Hepatocyte (in vitro differentiated cells): Measurements from ENCODE around the gene BEAN1. TPM values are rescaled to one million over a fixed set of nuclear protein-coding genes. Genes with fewer than 3 reads are reported as not detected.
A peak's percentile ranks its signal among the peaks of the same experiment; 100 is the strongest.

Experiments used
- DNase-seq: peaks from one replicate; pipeline ENCODE4 v3.0.0-alpha.2; 2016; ENCODE audit warnings: low spot score
- H2AFZ ChIP-seq: fragments of 200-600 bp; sonication (generic); 2 replicates; pipeline ENCODE4 v1.6.0; 2016; ENCODE audit warnings: antibody characterized with exemption, mild to moderate bottlenecking
- H3K27ac ChIP-seq: fragments of 200-600 bp; sonication (generic); 2 replicates; pipeline ENCODE4 v1.5.1; 2016; ENCODE audit warnings: mild to moderate bottlenecking
- H3K27me3 ChIP-seq: fragments of 200-600 bp; sonication (generic); 2 replicates; pipeline ENCODE4 v1.6.1; 2016
- H3K36me3 ChIP-seq: fragments of 200-600 bp; sonication (generic); replicated peaks from 2 replicates; pipeline ENCODE4 v1.5.1; 2016; ENCODE audit warnings: low read depth; ENCODE audit not compliant: insufficient read depth
- H3K4me1 ChIP-seq: fragments of 200-600 bp; sonication (generic); 2 replicates; pipeline ENCODE4 v1.5.1; 2016; ENCODE audit warnings: mild to moderate bottlenecking, moderate library complexity; ENCODE audit not compliant: insufficient read depth
- H3K4me2 ChIP-seq: fragments of 200-600 bp; sonication (generic); 2 replicates; pipeline ENCODE4 v1.6.0; 2016
- H3K4me3 ChIP-seq: fragments of 200-600 bp; sonication (generic); 2 replicates; pipeline ENCODE4 v1.5.1; 2016; ENCODE audit warnings: mild to moderate bottlenecking
- H3K79me2 ChIP-seq: fragments of 200-600 bp; sonication (generic); 2 replicates; pipeline ENCODE4 v1.6.0; 2017; ENCODE audit warnings: mild to moderate bottlenecking
- H3K9me2 ChIP-seq: fragments of 200-600 bp; sonication (generic); replicated peaks from 2 replicates; pipeline ENCODE4 v1.6.0; 2017; ENCODE audit warnings: mild to moderate bottlenecking; ENCODE audit not compliant: insufficient read depth
- H3K9me3 ChIP-seq: fragments of 200-600 bp; sonication (generic); 2 replicates; pipeline ENCODE4 v1.5.1; 2016; ENCODE audit warnings: low read depth, mild to moderate bottlenecking
- H4K20me1 ChIP-seq: fragments of 200-600 bp; sonication (generic); 2 replicates; pipeline ENCODE4 v1.6.0; 2016; ENCODE audit warnings: mild to moderate bottlenecking; ENCODE audit not compliant: insufficient read depth, poor library complexity, severe bottlenecking
- EZH2 ChIP-seq: fragments of 200-600 bp; sonication (generic); IDR thresholded peaks from 2 replicates; pipeline ENCODE4 v1.6.1; 2016; ENCODE audit warnings: antibody characterized with exemption, mild to moderate bottlenecking, borderline replicate concordance
- EZH2phosphoT487 ChIP-seq: fragments of 200-600 bp; sonication (generic); IDR thresholded peaks from one replicate; pipeline ENCODE4 v1.6.1; 2018; ENCODE audit warnings: antibody characterized with exemption, mild to moderate bottlenecking, low read depth, moderate library complexity; ENCODE audit not compliant: unreplicated experiment, severe bottlenecking
- WGBS: methylation state at CpG from one replicate; pipeline ENCODE4 v1.1.6; 2016; ENCODE audit warnings: low lambda C conversion rate; ENCODE audit errors: missing lambda C conversion rate; 5-methylcytosine and 5-hydroxymethylcytosine counted together
- polyA plus RNA-seq: library from polyadenylated mRNA; unstranded; fragments of >200 nt; fragmentation: Nextera tagmentation; extraction: Ambion mirVana; gene quantifications from 2 replicates; pipeline ENCODE4 v1.2.1, GENCODE V29; 2016
- total RNA-seq: library from RNA; depleted of rRNA; stranded (reverse); fragments of >200 nt; gene quantifications from 2 replicates; pipeline ENCODE4 v1.2.3, GENCODE V29; 2014
- TF ChIP-seq, protein P1 (sequence below): fragments of 200-600 bp; sonication (generic); IDR thresholded peaks from 2 replicates; pipeline ENCODE4 v1.5.1; 2016; ENCODE audit warnings: antibody characterized with exemption, mild to moderate bottlenecking; ENCODE audit not compliant: poor library complexity

BEAN1 gene
- total and polyA plus RNA-seq, 2 experiments from 2014 or later, result 0.63 to 1.8 TPM

DNA sequence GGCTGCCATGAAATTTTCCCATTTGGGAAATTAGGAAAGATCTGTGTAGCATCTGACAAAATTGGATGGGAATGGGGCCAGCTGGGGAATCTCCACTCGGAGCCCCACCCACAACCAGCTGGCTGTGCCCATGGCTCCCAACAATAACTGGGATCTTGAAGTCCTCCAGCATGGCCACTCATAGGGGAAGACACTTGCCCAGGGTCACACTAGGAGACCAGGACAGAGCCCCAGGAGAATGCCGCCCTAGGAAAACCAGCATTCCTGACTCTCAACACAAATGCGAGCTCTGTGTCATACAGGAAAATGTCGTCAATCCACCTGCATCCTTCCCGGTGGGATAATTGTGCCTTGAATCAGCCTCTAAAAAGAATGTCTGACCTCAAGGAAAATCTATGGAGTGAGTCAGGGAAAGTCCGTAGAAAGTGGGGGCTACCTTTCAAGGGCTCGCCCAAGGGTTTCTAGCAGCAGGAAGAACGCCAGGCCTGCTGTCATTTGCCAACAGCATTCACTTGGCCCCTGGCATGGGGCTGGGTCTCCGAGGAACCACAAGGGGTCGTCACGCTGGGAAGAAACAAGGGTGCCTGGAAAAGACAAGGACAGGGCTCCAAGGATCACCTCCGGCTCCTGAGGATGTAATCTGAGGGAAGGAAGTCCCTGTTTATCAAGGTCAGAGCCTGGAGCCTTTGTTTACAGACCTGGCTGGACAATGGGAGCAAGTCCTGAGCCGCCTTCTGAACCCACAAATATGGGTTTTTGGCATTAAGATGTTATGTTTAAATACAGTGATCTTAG, 44.7 kb upstream of the BEAN1 start:
- H4K20me1 ChIP-seq, result no peaks in the 10 kb centered on the region
- H3K79me2 ChIP-seq, result no peaks in the 10 kb centered on the region
- no peak overlapping the region for H3K4me2 ChIP-seq
- no peak overlapping the region for H3K4me3 ChIP-seq
- no peak for TF ChIP-seq EZH2
- TF ChIP-seq EZH2phosphoT487, result no peak
- TF ChIP-seq, protein P1, sequence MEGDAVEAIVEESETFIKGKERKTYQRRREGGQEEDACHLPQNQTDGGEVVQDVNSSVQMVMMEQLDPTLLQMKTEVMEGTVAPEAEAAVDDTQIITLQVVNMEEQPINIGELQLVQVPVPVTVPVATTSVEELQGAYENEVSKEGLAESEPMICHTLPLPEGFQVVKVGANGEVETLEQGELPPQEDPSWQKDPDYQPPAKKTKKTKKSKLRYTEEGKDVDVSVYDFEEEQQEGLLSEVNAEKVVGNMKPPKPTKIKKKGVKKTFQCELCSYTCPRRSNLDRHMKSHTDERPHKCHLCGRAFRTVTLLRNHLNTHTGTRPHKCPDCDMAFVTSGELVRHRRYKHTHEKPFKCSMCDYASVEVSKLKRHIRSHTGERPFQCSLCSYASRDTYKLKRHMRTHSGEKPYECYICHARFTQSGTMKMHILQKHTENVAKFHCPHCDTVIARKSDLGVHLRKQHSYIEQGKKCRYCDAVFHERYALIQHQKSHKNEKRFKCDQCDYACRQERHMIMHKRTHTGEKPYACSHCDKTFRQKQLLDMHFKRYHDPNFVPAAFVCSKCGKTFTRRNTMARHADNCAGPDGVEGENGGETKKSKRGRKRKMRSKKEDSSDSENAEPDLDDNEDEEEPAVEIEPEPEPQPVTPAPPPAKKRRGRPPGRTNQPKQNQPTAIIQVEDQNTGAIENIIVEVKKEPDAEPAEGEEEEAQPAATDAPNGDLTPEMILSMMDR, result no peak
- no peaks in the 10 kb centered on the region for H3K27me3 ChIP-seq
- no peaks in the 10 kb centered on the region for H3K4me1 ChIP-seq
- 73% methylated on average over 13 of the region's 13 CpGs for WGBS
- peak overlapping the region; percentile 58 for H3K27ac ChIP-seq
- DNase-seq, result no peak
- H3K36me3 ChIP-seq, result no peaks in the 10 kb centered on the region
- no peaks in the 10 kb centered on the region for H3K9me2 ChIP-seq
- no peaks in the 10 kb centered on the region for H3K9me3 ChIP-seq
- H2AFZ ChIP-seq, result no peak overlapping the region

DNA sequence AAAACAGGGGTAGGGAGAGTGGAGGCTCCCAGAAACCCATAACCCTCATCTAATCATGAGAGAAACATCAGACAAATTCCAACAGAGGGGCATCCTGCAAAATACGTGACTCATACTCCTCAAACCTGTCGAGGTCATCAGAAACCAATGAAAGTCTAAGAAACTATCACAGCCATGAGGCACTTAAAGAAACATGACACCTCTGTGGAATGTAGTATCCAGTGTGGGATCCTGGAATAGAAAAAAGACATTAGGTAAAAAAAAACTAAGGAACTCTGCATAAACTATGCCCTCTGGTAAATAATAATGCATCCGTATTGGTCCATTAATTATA, 44.2 kb upstream of the BEAN1 start:
- Histone ChIP-seq H4K20me1 (no peaks in the 10 kb centered on the region), H3K27me3 (no peaks in the 10 kb centered on the region), H3K27ac (peak overlapping the region; percentile 58), H3K4me1 (no peaks in the 10 kb centered on the region), H3K79me2 (no peaks in the 10 kb centered on the region), H3K9me2 (no peaks in the 10 kb centered on the region), H3K4me3 (no peak overlapping the region), H3K4me2 (no peak overlapping the region), H3K36me3 (no peaks in the 10 kb centered on the region), H3K9me3 (no peaks in the 10 kb centered on the region), H2AFZ (no peak overlapping the region)
- WGBS, result 24% methylated on average over 3 of the region's 3 CpGs
- TF ChIP-seq EZH2phosphoT487 (no peak), EZH2 (no peak)
- TF ChIP-seq, protein P1, result no peak
- peak; percentile 52 for DNase-seq

DNA sequence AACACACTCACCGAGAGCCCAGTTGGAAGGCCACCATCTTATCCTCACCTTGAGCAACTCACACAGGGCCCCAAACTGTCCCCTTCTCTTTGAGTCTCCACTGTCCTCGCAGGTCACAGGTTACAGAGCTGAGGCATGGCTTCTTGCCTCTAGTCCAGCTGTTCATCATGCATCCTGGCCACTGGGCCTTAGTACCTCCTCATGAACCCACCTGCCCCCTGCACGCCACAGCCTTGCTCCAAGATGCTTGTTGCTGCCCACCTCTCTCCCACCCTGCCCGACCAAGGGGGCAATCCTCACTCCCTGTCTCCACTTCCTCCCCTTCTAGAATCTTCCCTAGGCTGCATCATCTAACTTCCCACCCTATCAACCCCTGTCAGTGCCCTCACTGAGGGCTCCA, 43.5 kb upstream of the BEAN1 start:
- no peaks in the 10 kb centered on the region for H4K20me1 ChIP-seq
- no peaks in the 10 kb centered on the region for H3K9me2 ChIP-seq
- DNase-seq, result no peak
- WGBS, result 90% methylated on average over 4 of the region's 4 CpGs
- no peaks in the 10 kb centered on the region for H3K79me2 ChIP-seq
- no peaks in the 10 kb centered on the region for H3K27me3 ChIP-seq
- no peak for TF ChIP-seq EZH2
- no peak for TF ChIP-seq EZH2phosphoT487
- TF ChIP-seq, protein P1, result no peak
- no peaks in the 10 kb centered on the region for H3K4me1 ChIP-seq
- no peak overlapping the region for H2AFZ ChIP-seq
- H3K27ac ChIP-seq, result no peak overlapping the region
- no peak overlapping the region for H3K4me3 ChIP-seq
- H3K36me3 ChIP-seq, result no peaks in the 10 kb centered on the region
- no peaks in the 10 kb centered on the region for H3K9me3 ChIP-seq
- H3K4me2 ChIP-seq, result no peak overlapping the region
